Skeletal muscle satellite cell (primary cell): Measurements from ENCODE around the gene ACY1. TPM values are rescaled to one million over a fixed set of nuclear protein-coding genes. Genes with fewer than 3 reads are reported as not detected.

Experiments used
- H3K27me3 ChIP-seq: 2 replicates; pipeline ENCODE4 v1.7.0; 2013; ENCODE audit warnings: low read length; ENCODE audit not compliant: control insufficient read depth, insufficient read depth
- H3K36me3 ChIP-seq: 2 replicates; pipeline ENCODE4 v1.7.0; 2013; ENCODE audit warnings: mild to moderate bottlenecking, control low read depth, low read length; ENCODE audit not compliant: insufficient read depth
- H3K4me1 ChIP-seq: 2 replicates; pipeline ENCODE4 v1.7.0; 2013; ENCODE audit warnings: low read length; ENCODE audit not compliant: control insufficient read depth, insufficient read depth
- H3K4me2 ChIP-seq: 2 replicates; pipeline ENCODE4 v1.7.0; 2013; ENCODE audit warnings: mild to moderate bottlenecking, low read length
- H3K4me3 ChIP-seq: 2 replicates; pipeline ENCODE4 v1.7.0; 2013; ENCODE audit warnings: low read length
- H3K9ac ChIP-seq: 2 replicates; pipeline ENCODE4 v1.7.0; 2013; ENCODE audit warnings: mild to moderate bottlenecking, low read depth, low read length, moderate library complexity
- H3K9me3 ChIP-seq: replicated peaks from 2 replicates; pipeline ENCODE4 v1.7.0; 2013; ENCODE audit warnings: mild to moderate bottlenecking, control low read depth, low read length
- total RNA-seq: library from RNA; depleted of rRNA; stranded (reverse); fragments of >200 nt; gene quantifications from 2 replicates; pipeline ENCODE4 v1.2.3, GENCODE V29; 2012; rRNA removed

ACY1 gene
- total RNA-seq = 65.7 and 76.6 TPM in 2 replicates

GRCh38 chr3:51982838-51983577 lies at the start of gene ACY1:
Gene ACY1 (plus strand): TSS chr3:51983535. CDS start chr3:51984065, 530 bp downstream.
- H3K4me2 ChIP-seq = peak within 1 kb of the TSS; percentile 92
- H3K4me3 ChIP-seq = peak within 1 kb of the TSS; percentile 73
- H3K9ac ChIP-seq = peak within 1 kb of the TSS; percentile 90
- no peaks in the 10 kb centered on the region for H3K9me3 ChIP-seq
- H3K27me3 ChIP-seq = no peaks in the 10 kb centered on the region
- H3K36me3 ChIP-seq = no peaks in the 10 kb centered on the region
- H3K4me1 ChIP-seq = peaks cover 21% of the 10 kb centered on the region

GRCh38 chr3:51934139-51934850 lies 49.0 kb upstream of the ACY1 start:
- Histone ChIP-seq H3K9me3 (no peaks in the 10 kb centered on the region), H3K9ac (no peak overlapping the region), H3K27me3 (no peaks in the 10 kb centered on the region), H3K4me1 (no peaks in the 10 kb centered on the region), H3K4me2 (no peak overlapping the region), H3K4me3 (no peak overlapping the region), H3K36me3 (peaks cover 44% of the 10 kb centered on the region)

- Histone ChIP-seq H3K9ac (no peak overlapping the region), H3K4me3 (no peak overlapping the region), H3K36me3 (peaks cover 44% of the 10 kb centered on the region), H3K4me1 (peaks cover 1% of the 10 kb centered on the region), H3K27me3 (no peaks in the 10 kb centered on the region), H3K4me2 (no peak overlapping the region), H3K9me3 (no peaks in the 10 kb centered on the region)
Measured at GRCh38 chr3:51934991-51935885, 48.1 kb upstream of the ACY1 start.

GRCh38 chr3:51935886-51936755 lies 47.2 kb upstream of the ACY1 start:
- H3K4me3 ChIP-seq = no peak overlapping the region
- no peak overlapping the region for H3K9ac ChIP-seq
- H3K36me3 ChIP-seq = peaks cover 44% of the 10 kb centered on the region
- H3K4me1 ChIP-seq = peaks cover 10% of the 10 kb centered on the region
- H3K27me3 ChIP-seq = no peaks in the 10 kb centered on the region
- H3K9me3 ChIP-seq = no peaks in the 10 kb centered on the region
- H3K4me2 ChIP-seq = no peak overlapping the region

GRCh38 chr3:51937014-51937413 lies 46.3 kb upstream of the ACY1 start:
- H3K27me3 ChIP-seq = no peaks in the 10 kb centered on the region
- H3K4me1 ChIP-seq = peaks cover 11% of the 10 kb centered on the region
- H3K4me2 ChIP-seq = no peak overlapping the region
- H3K36me3 ChIP-seq = peaks cover 40% of the 10 kb centered on the region
- no peaks in the 10 kb centered on the region for H3K9me3 ChIP-seq
- H3K4me3 ChIP-seq = no peak overlapping the region
- H3K9ac ChIP-seq = no peak overlapping the region

GRCh38 chr3:51937611-51938450 lies 45.5 kb upstream of the ACY1 start:
- Histone ChIP-seq H3K36me3 (peaks cover 40% of the 10 kb centered on the region), H3K9ac (no peak overlapping the region), H3K4me3 (no peak overlapping the region), H3K4me2 (no peak overlapping the region), H3K27me3 (no peaks in the 10 kb centered on the region), H3K9me3 (no peaks in the 10 kb centered on the region), H3K4me1 (peaks cover 18% of the 10 kb centered on the region)

GRCh38 chr3:51938780-51939425 lies 44.4 kb upstream of the ACY1 start:
- Histone ChIP-seq H3K9me3 (no peaks in the 10 kb centered on the region), H3K36me3 (peaks cover 34% of the 10 kb centered on the region), H3K4me3 (no peak overlapping the region), H3K4me2 (no peak overlapping the region), H3K4me1 (peaks cover 26% of the 10 kb centered on the region), H3K9ac (no peak overlapping the region), H3K27me3 (no peaks in the 10 kb centered on the region)

GRCh38 chr3:51940648-51941462 lies 42.5 kb upstream of the ACY1 start:
- H3K4me3 ChIP-seq = peak overlapping the region; percentile 90
- H3K36me3 ChIP-seq = peaks cover 20% of the 10 kb centered on the region
- H3K4me2 ChIP-seq = peak overlapping the region; percentile 99
- peaks cover 26% of the 10 kb centered on the region for H3K4me1 ChIP-seq
- H3K9ac ChIP-seq = peak overlapping the region; percentile 89
- no peaks in the 10 kb centered on the region for H3K9me3 ChIP-seq
- no peaks in the 10 kb centered on the region for H3K27me3 ChIP-seq

GRCh38 chr3:51941463-51941797 lies 41.9 kb upstream of the ACY1 start:
- peak overlapping the region; percentile 90 for H3K4me3 ChIP-seq
- H3K9me3 ChIP-seq = no peaks in the 10 kb centered on the region
- peak overlapping the region; percentile 89 for H3K9ac ChIP-seq
- H3K4me1 ChIP-seq = peaks cover 26% of the 10 kb centered on the region
- no peaks in the 10 kb centered on the region for H3K27me3 ChIP-seq
- peak overlapping the region; percentile 99 for H3K4me2 ChIP-seq
- H3K36me3 ChIP-seq = peaks cover 15% of the 10 kb centered on the region
